ENCODE data around the gene JPH3.
"Not testable (repeated sequence)": the region's sequence is repeated elsewhere in the genome, so short reads cannot be mapped to it uniquely, and the experiment has no call there.

GRCh38 chr16:87718831-87719230 lies 116.5 kb downstream of the JPH3 start:
- not testable (repeated sequence) for TF ChIP-seq CTCF (IDR thresholded peaks at IDR 0.05; ENCODE audit: poor library complexity, severe bottlenecking); EP300 (conservative IDR thresholded peaks at IDR 0.05; ENCODE audit: poor library complexity, severe bottlenecking); TAF1 (IDR thresholded peaks at IDR 0.05; ENCODE audit: low read depth); MXI1 (conservative IDR thresholded peaks at IDR 0.05; ENCODE audit: poor library complexity, severe bottlenecking); POLR2AphosphoS5 (IDR thresholded peaks at IDR 0.05)
